Stimulated activated CD4-positive, alpha-beta T cell treated with anti-CD3 and anti-CD28 coated beads, Interleukin-12 subunit alpha, Interleukin-12 subunit beta, amount 100 ng/mL, for 4 hours (primary cell): Measurements from ENCODE around the gene SAMD10.
A peak's percentile ranks its signal among the peaks of the same experiment; 100 is the strongest.
"Not testable (repeated sequence)": the region's sequence is repeated elsewhere in the genome, so short reads cannot be mapped to it uniquely, and the experiment has no call there.

Experiments
- DNase-seq: peaks from one replicate; pipeline ENCODE4 v3.0.0-alpha.2; 2020

The SAMD10 gene

DNA sequence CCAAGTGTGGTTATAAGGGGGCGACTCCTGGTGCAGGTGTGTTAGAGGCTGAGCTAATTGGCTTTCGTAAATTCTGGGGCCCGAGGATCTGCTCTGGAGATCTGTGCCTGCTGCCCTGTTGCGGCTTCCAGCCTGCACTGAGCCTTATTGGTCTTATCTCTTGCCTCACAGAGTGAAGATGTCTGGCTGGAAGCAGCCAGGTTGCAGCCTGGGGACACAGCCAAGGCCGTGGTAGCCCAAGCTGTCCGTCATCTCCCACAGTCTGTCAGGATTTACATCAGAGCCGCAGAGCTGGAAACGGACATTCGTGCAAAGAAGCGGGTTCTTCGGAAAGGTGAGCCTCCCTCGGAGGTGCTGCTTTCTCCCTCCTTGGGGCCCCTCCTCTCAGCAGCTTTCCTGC, 21.5 kb upstream of the SAMD10 start:
- DNase-seq = no peak

DNA sequence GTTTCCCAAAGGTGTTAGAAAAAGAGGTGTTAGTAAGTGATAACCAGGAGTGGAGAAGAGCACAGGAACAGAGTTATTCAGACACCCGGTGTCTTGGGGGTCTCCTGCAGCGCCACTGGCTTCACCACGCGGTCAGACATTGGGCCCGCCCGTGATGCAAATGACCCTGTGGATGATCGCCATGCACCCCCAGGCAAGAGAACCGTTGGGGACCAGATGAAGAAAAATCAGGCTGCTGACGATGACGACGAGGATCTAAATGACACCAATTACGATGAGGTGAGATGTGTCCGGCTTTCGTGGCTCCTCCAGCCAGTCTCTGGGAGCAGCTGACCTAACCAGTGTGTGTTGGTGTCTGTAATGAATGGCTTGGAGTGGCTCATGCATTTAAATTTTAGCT, 3.5 kb upstream of the SAMD10 start:
- no peak for DNase-seq

GRCh38 chr20:63980806-63981728, 1.6 kb upstream of the SAMD10 start, which contains the start of gene PRPF6:
PRPF6 (plus strand) TSS chr20:63981132; CDS start chr20:63981246, 114 bp downstream.
- DNase-seq = peak; percentile 95

DNA sequence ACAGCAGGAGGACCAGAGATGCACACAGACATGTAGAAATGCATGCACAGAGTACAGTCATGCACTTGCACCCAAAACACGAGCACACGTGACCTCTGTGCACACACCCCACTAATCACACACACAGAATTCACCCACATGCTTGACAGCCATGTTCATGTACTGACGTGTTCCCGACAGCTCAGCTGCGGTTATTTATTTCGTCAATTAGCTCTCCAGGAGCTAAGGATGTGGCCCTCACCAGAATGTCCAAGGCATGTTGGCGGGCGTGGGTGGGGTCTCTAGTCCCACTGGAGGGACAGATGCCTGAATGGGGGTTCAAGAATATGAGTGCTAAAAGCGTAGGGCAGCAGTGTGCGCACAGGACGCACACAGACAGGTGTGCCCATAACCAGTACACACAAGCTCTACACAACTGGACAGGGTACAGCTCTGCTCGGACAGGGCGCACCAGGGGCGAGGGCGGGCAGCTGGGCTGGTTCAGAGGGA, 919 bp upstream of the SAMD10 start:
- DNase-seq = no peak

- no peak for DNase-seq
Observed at GRCh38 chr20:63979229-63979556, 249 bp downstream of the SAMD10 start.

GRCh38 chr20:63978319-63979228, 868 bp downstream of the SAMD10 start:
- peak; percentile 62 for DNase-seq

DNA sequence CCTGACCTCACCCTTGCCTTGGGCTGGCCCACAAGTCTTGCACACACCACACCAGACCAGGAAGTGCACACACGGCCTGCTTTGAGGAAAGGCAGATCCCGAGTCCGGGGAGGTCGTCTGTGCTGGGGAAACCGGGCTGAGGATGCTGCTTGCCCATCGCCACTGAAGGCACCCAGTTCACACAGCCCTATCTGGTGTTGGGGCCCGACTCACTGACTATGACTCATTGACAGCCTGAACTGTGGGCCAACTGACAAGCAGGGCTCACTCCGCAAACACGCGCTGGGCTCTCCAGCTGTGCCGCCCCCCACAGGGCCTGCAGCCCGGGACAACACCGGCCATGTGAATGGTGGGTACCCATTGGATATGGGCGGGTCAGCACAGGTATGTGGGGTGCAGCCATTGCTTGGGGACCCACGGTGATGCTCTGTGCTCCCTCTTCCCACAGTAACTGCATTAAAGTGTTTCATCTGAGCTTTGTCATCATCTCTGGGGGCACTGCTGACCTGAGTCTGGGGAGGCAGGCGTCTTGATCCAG, 1.6 kb downstream of the SAMD10 start:
- DNase-seq = peak; percentile 54

DNA sequence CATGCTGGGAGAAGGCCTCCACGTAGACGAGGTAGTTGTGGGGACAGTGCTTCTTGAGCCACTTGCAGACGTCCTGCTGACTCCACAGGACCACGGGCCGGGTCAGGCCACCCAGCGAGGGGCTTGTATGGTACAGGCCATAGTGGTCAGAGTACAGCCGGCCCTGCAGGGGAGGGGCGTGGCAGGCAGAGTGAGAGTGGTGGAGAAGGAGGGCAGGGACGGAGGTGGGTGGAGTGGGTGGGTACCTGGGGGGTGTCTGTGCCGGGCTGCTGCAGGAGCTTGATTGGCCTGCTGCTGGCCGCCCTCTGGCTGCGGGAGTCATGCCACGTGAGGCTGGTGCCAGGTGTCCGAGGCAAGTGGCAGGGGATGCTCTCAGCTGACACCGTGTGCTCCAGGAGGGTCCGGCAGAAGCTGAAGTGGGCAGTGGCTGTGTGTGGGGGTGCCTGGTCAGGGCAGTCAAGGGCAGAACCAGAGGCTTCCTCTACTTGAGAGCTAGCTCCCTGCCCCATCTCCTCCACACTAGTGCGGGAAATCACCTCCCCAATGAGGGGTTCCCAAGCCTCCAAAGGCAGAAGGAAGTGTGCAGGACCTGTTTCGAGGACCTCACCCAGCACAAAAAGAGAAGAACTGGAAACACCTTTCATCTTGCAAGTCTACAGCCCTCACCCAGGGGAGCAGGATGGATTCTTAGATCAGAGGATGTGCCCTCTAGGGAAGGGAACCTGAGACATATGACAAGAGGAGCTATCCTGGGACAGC, 2.3 kb downstream of the SAMD10 start:
- DNase-seq = no peak

DNA sequence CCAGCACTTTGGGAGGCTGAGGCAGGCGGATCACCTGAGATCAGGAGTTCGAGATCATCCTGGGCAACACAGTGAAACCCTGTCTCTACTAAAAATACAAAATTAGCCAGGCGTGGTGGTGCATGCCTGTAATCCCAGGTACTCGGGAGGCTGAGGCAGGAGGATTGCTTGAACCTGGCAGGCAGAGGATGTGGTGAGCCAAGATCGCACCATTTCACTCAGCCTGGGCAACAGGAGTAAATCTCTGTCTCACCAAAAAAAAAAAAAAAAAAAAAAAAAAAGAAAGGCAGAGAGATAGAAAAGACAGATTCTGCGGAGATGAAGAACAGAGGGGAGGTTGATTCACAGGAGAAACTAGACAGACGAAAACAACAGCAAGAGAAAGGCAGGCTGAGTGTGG, 2.9 kb downstream of the SAMD10 start:
- DNase-seq = not testable (repeated sequence)

- DNase-seq = no peak
Observed at GRCh38 chr20:63974402-63975200, 4.8 kb downstream of the SAMD10 start.

- peak; percentile 84 for DNase-seq
Observed at GRCh38 chr20:63973636-63974401, 5.6 kb downstream of the SAMD10 start.

DNA sequence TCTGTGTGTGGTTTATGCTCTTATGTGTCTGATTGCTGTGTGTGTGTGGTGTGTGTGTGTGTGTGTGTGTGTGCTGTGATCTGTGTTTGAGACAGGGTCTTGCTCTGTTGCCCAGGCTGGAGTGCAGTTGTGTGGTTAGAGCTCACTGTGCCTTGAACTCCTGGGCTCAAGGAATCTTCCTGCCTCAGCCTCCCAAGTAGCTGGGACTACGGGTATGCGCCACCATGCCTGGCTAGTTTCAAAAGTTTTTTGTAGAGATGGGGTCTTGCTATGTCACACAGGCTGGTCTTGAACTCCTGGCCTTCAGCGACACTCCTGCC, 6.3 kb downstream of the SAMD10 start:
- no peak for DNase-seq

GRCh38 chr20:63972312-63973159, 6.9 kb downstream of the SAMD10 start:
- DNase-seq = no peak

DNA sequence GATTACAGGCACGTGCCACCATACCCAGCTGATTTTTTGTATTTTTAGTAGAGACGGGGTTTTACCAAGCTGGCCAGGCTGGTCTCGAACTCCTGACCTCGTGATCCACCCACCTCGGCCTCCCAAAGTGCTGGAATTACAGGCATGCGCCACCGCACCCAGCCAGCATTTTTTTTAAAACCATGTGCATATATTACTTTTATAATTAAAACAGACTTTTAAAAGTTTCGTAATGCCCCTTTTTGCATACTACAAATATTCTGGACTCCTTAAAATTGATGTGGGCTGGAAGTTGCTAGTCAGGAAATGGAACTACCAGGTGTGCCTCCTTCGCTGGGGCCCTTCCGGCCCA, 7.5 kb downstream of the SAMD10 start:
- not testable (repeated sequence) for DNase-seq

- DNase-seq = no peak
Observed at GRCh38 chr20:63970714-63971431, 8.6 kb downstream of the SAMD10 start.

DNA sequence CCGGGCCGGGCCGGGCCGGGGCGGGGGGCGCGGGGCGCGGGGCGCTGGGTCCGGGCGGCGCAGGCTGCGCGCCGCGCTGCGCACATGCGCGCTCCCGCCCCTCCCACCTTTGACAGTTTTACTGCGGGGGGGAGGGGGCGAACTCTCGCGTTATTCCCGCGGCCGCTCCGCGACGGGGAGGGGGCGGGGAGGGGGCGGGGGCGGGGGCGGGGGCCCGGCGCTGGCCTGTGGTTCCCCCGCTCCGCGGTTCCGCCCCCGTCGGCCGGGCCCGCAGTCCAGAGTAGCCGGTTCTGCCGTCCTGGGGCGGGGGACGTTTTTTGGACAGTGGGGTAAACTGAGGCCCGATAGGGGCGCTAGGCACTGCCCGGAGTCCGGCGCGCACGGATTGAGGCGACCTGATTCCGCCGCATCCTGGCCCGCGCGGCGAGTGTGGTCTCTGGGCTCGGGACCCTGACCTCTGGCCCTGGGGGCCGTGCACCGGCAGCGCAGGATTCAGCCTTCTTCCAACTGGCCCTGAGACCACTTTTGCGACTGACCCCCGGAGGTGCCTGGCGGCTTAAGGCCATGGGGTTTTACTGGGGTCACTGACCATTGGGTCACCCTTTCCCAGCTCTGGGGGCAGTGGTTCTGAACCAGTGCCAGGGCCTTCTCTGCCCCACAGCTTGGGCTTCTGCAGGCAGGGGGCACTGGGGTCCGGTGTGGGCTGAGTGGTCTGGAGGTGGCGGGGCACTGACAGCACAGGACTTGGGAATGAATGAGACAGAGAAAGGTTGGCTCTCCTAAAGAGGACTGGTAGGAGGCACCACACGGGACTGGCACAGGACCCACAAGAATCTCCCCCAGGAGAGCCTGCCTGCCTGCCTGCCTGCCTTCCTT, 9.4 kb downstream of the SAMD10 start, which contains the start of gene ZNF512B:
Gene ZNF512B, minus strand, starts transcription at position 93 of the 876 bp plus-strand sequence. CDS start 1,980 bp downstream, outside the sequence.
- peak; percentile 67 for DNase-seq

DNA sequence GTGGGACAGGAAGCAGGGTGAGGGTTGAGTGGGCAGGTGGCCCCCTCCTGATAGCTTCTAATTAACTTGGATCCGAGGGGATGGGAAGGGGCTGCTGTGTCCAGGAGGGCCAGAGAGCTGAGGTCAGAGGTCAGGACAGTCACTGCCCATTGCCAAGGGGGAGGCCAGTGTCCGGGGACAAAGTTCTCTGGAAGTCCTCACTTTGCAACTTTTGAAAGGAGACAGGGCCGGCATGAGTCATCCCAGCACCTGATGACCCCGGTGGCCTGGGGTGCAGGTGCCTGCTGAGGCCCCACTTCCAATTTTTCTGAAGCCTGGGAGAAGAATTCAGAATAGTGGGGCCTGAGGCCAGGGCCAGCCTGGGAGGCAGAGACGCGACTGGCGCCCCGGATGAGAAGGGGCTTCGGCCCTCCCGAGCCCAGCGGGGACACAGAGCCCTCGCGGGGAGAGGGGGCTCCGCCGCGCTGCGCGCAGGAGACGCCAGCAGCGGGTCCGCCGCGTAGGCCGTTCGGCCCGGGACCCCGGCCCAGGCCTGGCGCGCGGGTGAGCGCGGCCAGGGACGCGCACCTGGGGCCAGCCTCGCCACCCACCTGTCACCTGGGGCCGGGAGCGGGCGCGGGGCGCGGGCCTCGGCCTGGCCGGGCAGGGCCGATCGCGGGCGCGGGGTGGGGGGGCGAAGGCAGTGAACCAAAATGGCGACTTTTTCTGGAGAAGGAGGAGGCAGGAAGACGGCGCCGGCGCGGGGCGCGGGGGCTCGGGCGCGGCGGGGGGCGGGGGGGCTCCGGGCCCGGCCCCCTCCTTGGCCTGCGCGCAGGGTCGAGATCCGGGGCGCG, 10.3 kb downstream of the SAMD10 start:
- DNase-seq = peak; percentile 50
